ENCODE data around the gene SDCBP2. TPM values are rescaled to one million over a fixed set of nuclear protein-coding genes. Genes with fewer than 3 reads are reported as not detected.

The SDCBP2 gene
- total RNA-seq, 1 experiment from 2014 or later: 3.3 TPM

GRCh38 chr20:1364106-1364505 is 35.2 kb upstream of the SDCBP2 start:
- H3K27me3 Mint-ChIP-seq (ENCODE audit: low read depth): no peaks in the 10 kb centered on the region
- H3K27ac Mint-ChIP-seq: no peak overlapping the region
- peaks cover 44% of the 10 kb centered on the region for H3K36me3 Mint-ChIP-seq
- POLR2A ChIA-PET: no interaction called here
- CTCF ChIA-PET: no interaction called here
- no peaks in the 10 kb centered on the region for H3K4me1 Mint-ChIP-seq
- no peak overlapping the region for H3K4me3 Mint-ChIP-seq
- TF ChIP-seq TEAD1 (CRISPR knock-in tag; IDR thresholded peaks at IDR 0.05): no peak
- TF ChIP-seq MXD4 (CRISPR knock-in tag; IDR thresholded peaks at IDR 0.05; ENCODE audit: borderline replicate concordance): no peak
- TF ChIP-seq CTCF (IDR thresholded peaks at IDR 0.05): no peak
- no peak for TF ChIP-seq EMX1 (CRISPR knock-in tag; IDR thresholded peaks at IDR 0.05)
- no peak for TF ChIP-seq SMAD3 (CRISPR knock-in tag; IDR thresholded peaks at IDR 0.05; ENCODE audit: borderline replicate concordance)
- no peak for TF ChIP-seq ATF2 (CRISPR knock-in tag; IDR thresholded peaks at IDR 0.05; ENCODE audit: borderline replicate concordance, low read depth)
- TF ChIP-seq ZNF396 (CRISPR knock-in tag; IDR thresholded peaks at IDR 0.05; ENCODE audit: borderline replicate concordance): no peak
- TF ChIP-seq GRHL2 (CRISPR knock-in tag; IDR thresholded peaks at IDR 0.05; ENCODE audit: insufficient replicate concordance, severe bottlenecking): no peak
- no peak for TF ChIP-seq NR2C2 (CRISPR knock-in tag; IDR thresholded peaks at IDR 0.05)
- no peak for TF ChIP-seq NFATC4 (CRISPR knock-in tag; IDR thresholded peaks at IDR 0.05)
- TF ChIP-seq SMAD4 (CRISPR knock-in tag; IDR thresholded peaks at IDR 0.05): no peak
- H3K9me3 Mint-ChIP-seq: no peaks in the 10 kb centered on the region; the same call in 1 of the 2 replicates
- DNase-seq (ENCODE audit: low spot score) (no peak), ATAC-seq (no peak)

GRCh38 chr20:1363522-1363921 is 34.6 kb upstream of the SDCBP2 start:
- TF ChIP-seq FOXK1 (CRISPR knock-in tag; IDR thresholded peaks at IDR 0.05): no peak
- TF ChIP-seq ZNF396 (CRISPR knock-in tag; IDR thresholded peaks at IDR 0.05; ENCODE audit: borderline replicate concordance): no peak
- TF ChIP-seq RELA (CRISPR knock-in tag; IDR thresholded peaks at IDR 0.05; ENCODE audit: borderline replicate concordance): no peak
- TF ChIP-seq NR2C2 (CRISPR knock-in tag; IDR thresholded peaks at IDR 0.05): no peak
- no peak for TF ChIP-seq RORB (CRISPR knock-in tag; IDR thresholded peaks at IDR 0.05)
- TF ChIP-seq FOXP4 (CRISPR knock-in tag; IDR thresholded peaks at IDR 0.05): no peak
- TF ChIP-seq E2F4 (CRISPR knock-in tag; IDR thresholded peaks at IDR 0.05; ENCODE audit: borderline replicate concordance, low read depth): no peak
- no peak for TF ChIP-seq FOXJ3 (CRISPR knock-in tag; IDR thresholded peaks at IDR 0.05; ENCODE audit: borderline replicate concordance)
- no peak for TF ChIP-seq ZNF671 (CRISPR knock-in tag; IDR thresholded peaks at IDR 0.05)
- no peak for TF ChIP-seq ZNF416 (CRISPR knock-in tag; IDR thresholded peaks at IDR 0.05)
- TF ChIP-seq HMGXB4 (CRISPR knock-in tag; IDR thresholded peaks at IDR 0.05): no peak
- TF ChIP-seq CDX4 (CRISPR knock-in tag; IDR thresholded peaks at IDR 0.05; ENCODE audit: borderline replicate concordance): no peak
- no peak for TF ChIP-seq AR (CRISPR knock-in tag; IDR thresholded peaks at IDR 0.05)
- no peak for TF ChIP-seq ZNF138 (CRISPR knock-in tag; conservative IDR thresholded peaks at IDR 0.05)
- ChIA-PET CTCF (no interaction called here), POLR2A (no interaction called here)
- no peak overlapping the region for H3K27ac Mint-ChIP-seq
- no peaks in the 10 kb centered on the region for H3K4me1 Mint-ChIP-seq
- no peaks in the 10 kb centered on the region for H3K27me3 Mint-ChIP-seq (ENCODE audit: low read depth)
- H3K9me3 Mint-ChIP-seq: no peaks in the 10 kb centered on the region; the same call in 1 of the 2 replicates
- DNase-seq (ENCODE audit: low spot score) (no peak), ATAC-seq (no peak)
- H3K4me3 Mint-ChIP-seq: no peak overlapping the region
- H3K36me3 Mint-ChIP-seq: peaks cover 38% of the 10 kb centered on the region
